Colonic mucosa (tissue), 4 donors: ENCODE measurements around the gene ARAP2. TPM values are rescaled to one million over a fixed set of nuclear protein-coding genes. Genes with fewer than 3 reads are reported as not detected.

Source experiments
- DNase-seq: peaks from one replicate; pipeline ENCODE4 v3.0.0-alpha.2; 2020
- H3K27ac ChIP-seq: fragments of 200-600 bp; one replicate; pipeline ENCODE4 v1.8.0; 2021
- H3K27me3 ChIP-seq: fragments of 200-600 bp; one replicate; pipeline ENCODE4 v1.8.0; 2021
- H3K36me3 ChIP-seq: fragments of 200-600 bp; one replicate; pipeline ENCODE4 v1.8.0; 2021
- H3K4me1 ChIP-seq: fragments of 200-600 bp; one replicate; pipeline ENCODE4 v1.8.0; 2021; ENCODE audit warnings: mild to moderate bottlenecking
- H3K4me3 ChIP-seq: fragments of 200-600 bp; one replicate; pipeline ENCODE4 v1.8.0; 2021
- H3K9ac ChIP-seq, 2 donors: one replicate each; pipeline ENCODE4 v1.7.0; 2013; ENCODE audit warnings: control low read depth in 2 of 2, low read depth in 2 of 2, low read length in 2 of 2
- H3K9me3 ChIP-seq: fragments of 200-600 bp; one replicate; pipeline ENCODE4 v1.8.0; 2021
- intact Hi-C: fragments of 100-400 bp; cut with DNase I; formaldehyde crosslinking; loops from one replicate; pipeline ENCODE4 v1.14.1; 2022
- total RNA-seq, 2 donors: library from RNA; stranded (reverse); fragmentation: NEBNext Ultra II Directional in 1 of 2; extraction: Animal tissue kit (Norgen Biotek cat#: 25700) in 1 of 2; gene quantifications; one replicate each; pipeline ENCODE4 v1.2.1, GENCODE V29; 2021
- TF ChIP-seq, protein P1 (sequence below): fragments of 200-600 bp; IDR thresholded peaks from one replicate; pipeline ENCODE4 v1.8.0; 2022; ENCODE audit warnings: antibody characterized with exemption, mild to moderate bottlenecking
- donor health status: healthy.
- donor health status: DM: no; HTN: no; CAD: no.
- donor health status: DM: no; HTN: no; CAD: no.

The ARAP2 gene
- total RNA-seq, 2 donors from 2014 or later: 10.7 to 19.3 TPM

DNA sequence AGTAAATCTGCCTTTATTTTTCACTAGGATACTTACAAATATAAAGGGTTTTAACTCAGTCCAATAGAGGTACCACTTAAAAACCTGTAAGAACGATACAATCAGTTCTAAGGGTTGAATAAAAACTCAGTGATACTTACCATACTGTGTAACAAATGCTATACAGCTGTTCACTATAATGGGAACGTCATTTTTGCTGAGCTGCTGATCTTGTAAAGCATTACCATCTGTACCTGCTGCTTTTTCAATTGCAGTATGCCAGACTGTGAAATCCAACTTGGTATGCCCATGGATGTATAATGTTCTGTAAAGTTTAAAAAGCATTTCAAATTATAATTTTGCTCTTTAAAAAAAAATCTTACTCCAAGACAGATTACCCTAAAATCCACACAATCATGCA is 111.2 kb downstream of the ARAP2 start:
- Histone ChIP-seq H3K36me3 (no peaks in the 10 kb centered on the region), H3K27me3 (no peaks in the 10 kb centered on the region), H3K9ac (no peak overlapping the region), H3K4me3 (no peak overlapping the region), H3K9me3 (no peaks in the 10 kb centered on the region), H3K27ac (no peak overlapping the region), H3K4me1 (no peaks in the 10 kb centered on the region)
- DNase-seq: no peak
- TF ChIP-seq, protein P1, sequence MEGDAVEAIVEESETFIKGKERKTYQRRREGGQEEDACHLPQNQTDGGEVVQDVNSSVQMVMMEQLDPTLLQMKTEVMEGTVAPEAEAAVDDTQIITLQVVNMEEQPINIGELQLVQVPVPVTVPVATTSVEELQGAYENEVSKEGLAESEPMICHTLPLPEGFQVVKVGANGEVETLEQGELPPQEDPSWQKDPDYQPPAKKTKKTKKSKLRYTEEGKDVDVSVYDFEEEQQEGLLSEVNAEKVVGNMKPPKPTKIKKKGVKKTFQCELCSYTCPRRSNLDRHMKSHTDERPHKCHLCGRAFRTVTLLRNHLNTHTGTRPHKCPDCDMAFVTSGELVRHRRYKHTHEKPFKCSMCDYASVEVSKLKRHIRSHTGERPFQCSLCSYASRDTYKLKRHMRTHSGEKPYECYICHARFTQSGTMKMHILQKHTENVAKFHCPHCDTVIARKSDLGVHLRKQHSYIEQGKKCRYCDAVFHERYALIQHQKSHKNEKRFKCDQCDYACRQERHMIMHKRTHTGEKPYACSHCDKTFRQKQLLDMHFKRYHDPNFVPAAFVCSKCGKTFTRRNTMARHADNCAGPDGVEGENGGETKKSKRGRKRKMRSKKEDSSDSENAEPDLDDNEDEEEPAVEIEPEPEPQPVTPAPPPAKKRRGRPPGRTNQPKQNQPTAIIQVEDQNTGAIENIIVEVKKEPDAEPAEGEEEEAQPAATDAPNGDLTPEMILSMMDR: no peak
- intact Hi-C loops: no loop called here

DNA sequence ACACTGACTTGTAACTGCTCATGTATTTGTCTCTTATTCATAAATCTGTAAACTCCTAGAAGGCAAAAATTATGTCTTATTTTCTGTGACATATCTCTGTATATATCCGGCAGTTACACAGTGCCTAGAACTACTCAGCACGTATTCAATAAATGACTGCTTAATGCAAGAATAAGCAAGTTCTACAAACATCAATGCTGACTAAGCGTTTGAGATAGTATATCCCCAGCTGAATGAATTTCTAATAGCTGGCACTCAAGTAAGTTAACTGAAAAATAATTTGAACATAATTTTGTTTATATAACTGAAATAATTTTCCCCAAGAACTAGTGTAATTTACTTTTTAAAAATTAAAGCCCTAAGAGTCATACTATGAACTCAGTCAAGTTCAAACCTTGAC is 113.7 kb downstream of the ARAP2 start:
- no peaks in the 10 kb centered on the region for H3K4me1 ChIP-seq
- no peak overlapping the region for H3K9ac ChIP-seq
- no peaks in the 10 kb centered on the region for H3K27me3 ChIP-seq
- TF ChIP-seq, protein P1: no peak
- no peak overlapping the region for H3K4me3 ChIP-seq
- H3K9me3 ChIP-seq: no peaks in the 10 kb centered on the region
- no peak overlapping the region for H3K27ac ChIP-seq
- intact Hi-C loops: no loop called here
- DNase-seq: no peak
- no peaks in the 10 kb centered on the region for H3K36me3 ChIP-seq

DNA sequence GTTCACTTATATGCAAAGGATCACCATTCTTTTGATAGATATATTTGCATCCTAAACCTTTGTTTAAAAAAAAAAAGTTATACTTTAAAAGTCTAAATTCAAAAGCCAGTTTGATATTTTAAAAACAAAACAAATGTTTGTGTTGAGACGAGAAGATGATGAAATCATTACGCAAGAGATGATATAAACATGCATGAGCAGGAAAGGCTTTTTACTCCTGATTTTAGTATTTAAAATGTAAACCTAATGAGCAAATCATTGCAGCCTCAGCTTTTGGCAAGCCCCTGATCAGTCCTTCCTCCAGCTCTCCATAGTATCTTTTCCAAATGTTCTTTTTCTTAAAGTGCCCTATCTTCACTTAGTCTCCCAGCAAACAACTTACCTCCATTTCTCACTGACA is 115.6 kb downstream of the ARAP2 start:
- H3K27ac ChIP-seq: no peak overlapping the region
- intact Hi-C loops: no loop called here
- H3K9ac ChIP-seq: no peak overlapping the region
- DNase-seq: no peak
- no peaks in the 10 kb centered on the region for H3K4me1 ChIP-seq
- H3K36me3 ChIP-seq: no peaks in the 10 kb centered on the region
- H3K4me3 ChIP-seq: no peak overlapping the region
- TF ChIP-seq, protein P1: no peak
- no peaks in the 10 kb centered on the region for H3K27me3 ChIP-seq
- no peaks in the 10 kb centered on the region for H3K9me3 ChIP-seq

DNA sequence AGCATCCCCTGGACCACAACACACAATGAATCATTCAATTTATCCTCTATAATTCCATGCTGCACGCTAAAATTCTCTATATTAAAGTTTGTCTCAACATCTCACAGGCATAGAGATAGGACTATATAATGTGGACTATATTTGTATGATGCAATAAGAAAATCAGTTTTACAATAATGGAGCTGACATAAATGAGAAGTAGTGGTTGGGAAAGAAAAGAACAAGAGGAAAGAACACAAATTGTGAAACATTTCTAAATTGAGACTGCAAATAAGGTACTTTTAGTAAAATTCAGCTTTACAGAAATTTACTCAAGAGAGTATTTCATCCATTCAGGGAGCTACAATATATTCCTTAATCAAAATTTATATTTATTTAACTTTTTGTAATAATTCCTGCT is 120.4 kb downstream of the ARAP2 start:
- H3K36me3 ChIP-seq: no peaks in the 10 kb centered on the region
- no peak overlapping the region for H3K4me3 ChIP-seq
- H3K9me3 ChIP-seq: no peaks in the 10 kb centered on the region
- TF ChIP-seq, protein P1: no peak
- no peaks in the 10 kb centered on the region for H3K4me1 ChIP-seq
- no peak for DNase-seq
- intact Hi-C loops: no loop called here
- no peak overlapping the region for H3K27ac ChIP-seq
- H3K27me3 ChIP-seq: no peaks in the 10 kb centered on the region
- H3K9ac ChIP-seq: no peak overlapping the region

DNA sequence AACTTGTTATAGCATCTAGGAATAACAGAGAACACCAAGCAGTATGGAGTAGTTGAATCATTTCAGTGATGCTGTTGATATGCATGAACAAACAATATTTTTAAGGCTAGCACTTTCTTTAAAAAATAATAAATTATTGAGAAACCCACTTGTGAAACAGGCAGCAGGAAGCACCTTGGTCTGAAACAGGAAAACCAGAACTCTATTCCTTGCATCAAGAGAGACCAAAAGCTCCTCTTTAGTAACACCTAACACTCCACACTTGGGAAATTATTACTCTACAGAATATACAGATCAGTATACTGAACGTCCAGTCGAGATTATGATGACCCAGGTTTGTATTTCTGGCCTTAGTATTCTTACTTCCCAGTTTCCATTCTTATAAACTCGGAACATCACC is 129.0 kb downstream of the ARAP2 start:
- TF ChIP-seq, protein P1: no peak
- Histone ChIP-seq H3K9me3 (no peaks in the 10 kb centered on the region), H3K4me1 (no peaks in the 10 kb centered on the region), H3K27ac (no peak overlapping the region), H3K4me3 (no peak overlapping the region), H3K27me3 (no peaks in the 10 kb centered on the region), H3K36me3 (no peaks in the 10 kb centered on the region), H3K9ac (no peak overlapping the region)
- intact Hi-C loops: no loop called here
- no peak for DNase-seq

DNA sequence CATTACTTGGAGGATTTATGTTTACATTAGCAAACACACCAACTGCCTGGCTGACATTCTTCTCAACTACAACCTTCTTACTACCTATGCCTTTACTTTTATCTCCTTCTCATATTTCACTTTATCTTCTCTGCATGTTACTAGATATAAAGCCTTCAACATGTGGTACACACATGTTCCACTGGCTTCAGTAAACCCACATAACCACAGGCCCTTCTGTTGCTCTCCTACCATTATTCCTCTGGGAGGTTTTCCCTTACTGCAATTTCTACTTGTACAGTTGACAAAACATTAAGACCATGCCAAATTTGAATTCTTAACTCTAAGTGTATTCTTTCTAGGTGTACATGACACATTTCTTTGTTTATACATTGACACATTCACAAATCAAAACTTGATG is 133.1 kb downstream of the ARAP2 start:
- no peak overlapping the region for H3K27ac ChIP-seq
- no peak overlapping the region for H3K9ac ChIP-seq
- no peak for DNase-seq
- no peaks in the 10 kb centered on the region for H3K9me3 ChIP-seq
- no peaks in the 10 kb centered on the region for H3K27me3 ChIP-seq
- H3K4me3 ChIP-seq: no peak overlapping the region
- TF ChIP-seq, protein P1: no peak
- H3K36me3 ChIP-seq: no peaks in the 10 kb centered on the region
- intact Hi-C loops: no loop called here
- no peaks in the 10 kb centered on the region for H3K4me1 ChIP-seq
